AG09309 (cell line): Measurements from ENCODE around the gene SCGB3A2.

Experiments used
- DNase-seq: peaks from one replicate; pipeline ENCODE4 v3.0.0-alpha.2; 2010; ENCODE audit warnings: low read depth
- H3K4me3 ChIP-seq: 2 replicates; pipeline ENCODE4 v1.5.1; 2011; ENCODE audit warnings: mild to moderate bottlenecking, low read depth, low read length, moderate library complexity; ENCODE audit not compliant: control insufficient read depth
- CTCF ChIP-seq: IDR thresholded peaks from 2 replicates; pipeline ENCODE4 v1.5.1; 2011; ENCODE audit warnings: mild to moderate bottlenecking, low read depth, low read length, inconsistent platforms; ENCODE audit not compliant: insufficient read depth, control insufficient read depth; ENCODE audit errors: missing control alignments

The SCGB3A2 gene

GRCh38 chr5:147913786-147914185 lies 35.3 kb downstream of the SCGB3A2 start:
- H3K4me3 ChIP-seq, result no peak overlapping the region
- TF ChIP-seq CTCF, result no peak
- no peak for DNase-seq

GRCh38 chr5:147918101-147918685 lies 39.7 kb downstream of the SCGB3A2 start:
- TF ChIP-seq CTCF, result no peak
- DNase-seq, result no peak
- no peak overlapping the region for H3K4me3 ChIP-seq

- DNase-seq, result no peak
- no peak overlapping the region for H3K4me3 ChIP-seq
- TF ChIP-seq CTCF, result no peak
Observed at GRCh38 chr5:147918899-147919298, 40.4 kb downstream of the SCGB3A2 start.

GRCh38 chr5:147920420-147921030 lies 42.0 kb downstream of the SCGB3A2 start:
- TF ChIP-seq CTCF, result no peak
- DNase-seq, result no peak
- no peak overlapping the region for H3K4me3 ChIP-seq

- H3K4me3 ChIP-seq, result no peak overlapping the region
- DNase-seq, result no peak
- TF ChIP-seq CTCF, result no peak
Observed at GRCh38 chr5:147921136-147921535, 42.6 kb downstream of the SCGB3A2 start.

GRCh38 chr5:147925020-147925419 lies 46.5 kb downstream of the SCGB3A2 start:
- no peak for DNase-seq
- TF ChIP-seq CTCF, result no peak
- H3K4me3 ChIP-seq, result no peak overlapping the region

- TF ChIP-seq CTCF, result no peak
- no peak overlapping the region for H3K4me3 ChIP-seq
- DNase-seq, result no peak
Observed at GRCh38 chr5:147927901-147928300, 49.4 kb downstream of the SCGB3A2 start.
